ENCODE data around the gene VSTM2B. TPM values are rescaled to one million over a fixed set of nuclear protein-coding genes. Genes with fewer than 3 reads are reported as not detected.

VSTM2B gene
- total and polyA plus RNA-seq, 2 of the 13 experiments (the other 11 are each of a cell fraction or from before 2014, with no cell fraction given) = not detected

GRCh38 chr19:29506619-29506911 lies 19.2 kb upstream of the VSTM2B start (continued):
- no peak for TF ChIP-seq NFKBIZ (CRISPR knock-in tag; IDR thresholded peaks at IDR 0.05)
- no peak for TF ChIP-seq ZNF30 (CRISPR knock-in tag; IDR thresholded peaks at IDR 0.05)

- in situ Hi-C loops (cut with HindIII; ENCODE audit: extremely low pct_ligation_motif_present, low pct_unique_long_range_greater_than_20kb) (no loop called here), intact Hi-C loops (cut with micrococcal nuclease; ENCODE audit: unreplicated experiment) (no loop called here)
- ATAC-seq (no peak), DNase-seq (ENCODE audit: low spot score) (no peak), FAIRE-seq (no peak)
- WGBS (ENCODE audit: low lambda C conversion rate) = 34% methylated on average over 12 of the region's 27 CpGs
- Histone ChIP-seq H3K4me3 (replicated peaks in 1 of 3; ENCODE audit: insufficient read depth in 1 of 3, low read depth in 2 of 3, low read length in 3 of 3) (no peak overlapping the region), H3K27me3 (ENCODE audit: control insufficient read depth in 1 of 2, insufficient read depth in 2 of 2, low read length in 2 of 2) (peaks cover 6 to 16% of the 10 kb centered on the region in 2 experiments; a peak in 2 of 5 replicates), H3K27ac (ENCODE audit: extremely low read length, insufficient read depth, low read length) (no peak overlapping the region), H3K79me2 (ENCODE audit: insufficient read depth, low read length) (no peaks in the 10 kb centered on the region), H3K4me1 (ENCODE audit: insufficient read depth, low read length) (no peaks in the 10 kb centered on the region), H3K9me3 (ENCODE audit: low read length) (no peaks in the 10 kb centered on the region), H3K36me3 (replicated peaks in 1 of 2; ENCODE audit: control insufficient read depth in 1 of 2, insufficient read depth in 2 of 2, low read length in 2 of 2) (no peaks in the 10 kb centered on the region), H3K9ac (ENCODE audit: insufficient read depth, low read depth, low read length) (no peak overlapping the region), H3K4me2 (ENCODE audit: low read depth, low read length) (no peak overlapping the region), H2AFZ (ENCODE audit: low read length) (no peak overlapping the region), H4K20me1 (ENCODE audit: insufficient read depth, low read length) (no peaks in the 10 kb centered on the region)
- BruUV-seq (replicated peaks) = no TSS peak
- TF ChIP-seq SALL1 (CRISPR knock-in tag; IDR thresholded peaks at IDR 0.05) (no peak), ZNF441 (CRISPR knock-in tag; IDR thresholded peaks at IDR 0.05; ENCODE audit: borderline replicate concordance) (no peak), SMC3 (IDR thresholded peaks at IDR 0.05; ENCODE audit: low read length) (no peak), AFF4 (CRISPR knock-in tag; IDR thresholded peaks at IDR 0.05) (no peak), IKZF5 (CRISPR knock-in tag; IDR thresholded peaks at IDR 0.05) (no peak), ZNF430 (CRISPR knock-in tag; IDR thresholded peaks at IDR 0.05) (no peak)
- ChIA-PET CTCF (ENCODE audit: low intra/inter-chr PET ratio, low total read pairs) (no interaction called here), POLR2A (no interaction called here)
These were observed 18.5 kb upstream of the VSTM2B start for GRCh38 chr19:29507081-29507860.
